GM21723 (cell line): ENCODE results near the gene CLDN6.
A peak's percentile ranks its signal among the peaks of the same experiment; 100 is the strongest.
"Not testable (repeated sequence)": the region's sequence is repeated elsewhere in the genome, so short reads cannot be mapped to it uniquely, and the experiment has no call there.

Source experiments
- ATAC-seq: cut with Tn5 transposase; IDR thresholded peaks from one replicate; pipeline ENCODE4 v1.9.1; 2021; ENCODE audit warnings: mild to moderate bottlenecking, moderate library complexity; ENCODE audit not compliant: unreplicated experiment

Gene CLDN6, protein sequence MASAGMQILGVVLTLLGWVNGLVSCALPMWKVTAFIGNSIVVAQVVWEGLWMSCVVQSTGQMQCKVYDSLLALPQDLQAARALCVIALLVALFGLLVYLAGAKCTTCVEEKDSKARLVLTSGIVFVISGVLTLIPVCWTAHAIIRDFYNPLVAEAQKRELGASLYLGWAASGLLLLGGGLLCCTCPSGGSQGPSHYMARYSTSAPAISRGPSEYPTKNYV

GRCh38 chr16:3017794-3018506 lies at the start of gene CLDN6:
TSS of gene CLDN6 (minus strand) at chr16:3018183. CDS start at chr16:3016021, 2,162 bp downstream.
- ATAC-seq = no peak

DNA sequence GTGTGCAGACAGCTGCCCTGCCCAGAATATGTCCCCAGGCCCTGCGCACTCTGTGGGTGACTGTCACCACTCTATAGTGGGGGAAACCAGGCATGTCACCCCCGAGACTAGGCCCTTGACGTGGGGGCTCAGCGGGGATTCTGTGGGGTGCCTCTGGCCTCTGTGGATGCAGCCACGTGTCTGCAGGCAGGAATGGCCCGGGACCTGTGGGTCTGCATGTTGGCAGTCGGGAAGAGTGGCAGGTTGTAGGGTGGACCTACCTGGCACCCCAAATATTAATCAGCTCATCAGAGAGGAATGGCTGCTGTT lies 48.4 kb upstream of the CLDN6 start:
- ATAC-seq = no peak

DNA sequence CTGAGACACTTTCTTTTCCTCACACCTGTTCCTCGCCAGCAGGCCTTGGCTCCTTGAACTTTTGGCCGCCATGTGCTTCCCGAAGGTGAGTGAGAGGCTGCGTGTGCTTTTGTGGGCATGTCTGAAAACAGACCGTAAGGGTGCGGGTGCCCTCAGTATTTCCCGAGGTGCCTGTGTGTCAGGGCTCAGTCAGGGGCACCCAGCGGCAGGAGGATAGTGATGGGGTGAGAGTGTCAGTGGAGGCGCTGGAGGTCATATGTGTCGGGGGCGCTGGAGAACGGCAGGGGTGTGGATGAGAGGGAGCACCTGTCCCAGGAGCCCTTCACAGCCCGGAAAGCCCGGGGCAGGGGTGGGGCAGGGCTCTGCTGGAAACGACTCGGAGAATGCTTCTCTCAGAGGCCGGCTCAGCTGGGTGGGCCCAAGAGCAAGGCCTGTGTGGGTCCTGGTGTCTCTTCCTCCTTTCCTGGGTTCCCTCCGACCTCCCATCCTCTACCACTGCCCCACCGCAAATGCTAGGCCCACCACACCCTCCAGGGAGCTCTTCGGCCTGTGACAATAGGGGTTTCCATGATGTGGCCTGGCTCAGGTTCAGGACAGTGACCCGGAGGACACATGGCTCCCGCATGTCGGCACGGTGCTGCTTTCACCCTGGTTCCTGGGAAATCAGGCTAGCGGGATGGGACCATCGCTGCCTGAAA lies 47.9 kb upstream of the CLDN6 start:
- no peak for ATAC-seq

- ATAC-seq = no peak
Measured at GRCh38 chr16:3065069-3065741, 47.2 kb upstream of the CLDN6 start, which contains the start of gene IL32. TSS of gene IL32 (plus strand) at chr16:3065640. CDS start at chr16:3065812, 172 bp downstream.

- ATAC-seq = no peak
Measured at GRCh38 chr16:3063625-3064386, 45.8 kb upstream of the CLDN6 start.

GRCh38 chr16:3062553-3062952 lies 44.6 kb upstream of the CLDN6 start:
- ATAC-seq = no peak

GRCh38 chr16:3060339-3061127 lies 42.5 kb upstream of the CLDN6 start:
- ATAC-seq = no peak

DNA sequence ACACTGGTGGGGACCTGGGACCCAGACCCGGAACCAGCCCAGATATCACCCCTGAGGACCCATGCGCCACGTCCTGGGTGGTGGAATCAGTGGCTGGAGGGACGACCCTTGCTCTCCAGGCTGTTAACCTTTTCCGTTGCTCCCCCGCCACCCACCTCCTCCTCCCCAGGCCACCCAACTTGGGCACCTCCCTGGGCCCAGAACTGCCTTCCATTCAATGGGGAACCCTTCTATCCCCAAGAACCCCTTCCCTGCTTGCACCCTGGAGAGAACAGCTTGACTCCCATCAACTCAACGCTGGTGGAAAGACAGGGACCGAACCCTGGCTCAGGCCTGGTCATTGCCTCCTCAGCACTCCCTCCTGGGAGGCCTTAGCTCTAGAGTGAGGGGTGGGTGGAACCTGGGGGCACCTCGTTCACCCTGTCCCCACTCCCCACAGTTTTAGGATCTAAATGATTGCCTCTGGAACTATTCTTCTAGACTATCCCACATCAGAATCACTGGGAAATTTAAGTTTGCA lies 41.8 kb upstream of the CLDN6 start:
- peak; percentile 6 for ATAC-seq

- ATAC-seq = peak; percentile 77
Measured at GRCh38 chr16:3059041-3059722, 41.2 kb upstream of the CLDN6 start.

- ATAC-seq = peak; percentile 38
Measured at GRCh38 chr16:3058139-3059030, 40.4 kb upstream of the CLDN6 start.

- ATAC-seq = no peak
Measured at GRCh38 chr16:3057181-3058138, 39.5 kb upstream of the CLDN6 start.

- no peak for ATAC-seq
Measured at GRCh38 chr16:3056336-3057180, 38.6 kb upstream of the CLDN6 start.

DNA sequence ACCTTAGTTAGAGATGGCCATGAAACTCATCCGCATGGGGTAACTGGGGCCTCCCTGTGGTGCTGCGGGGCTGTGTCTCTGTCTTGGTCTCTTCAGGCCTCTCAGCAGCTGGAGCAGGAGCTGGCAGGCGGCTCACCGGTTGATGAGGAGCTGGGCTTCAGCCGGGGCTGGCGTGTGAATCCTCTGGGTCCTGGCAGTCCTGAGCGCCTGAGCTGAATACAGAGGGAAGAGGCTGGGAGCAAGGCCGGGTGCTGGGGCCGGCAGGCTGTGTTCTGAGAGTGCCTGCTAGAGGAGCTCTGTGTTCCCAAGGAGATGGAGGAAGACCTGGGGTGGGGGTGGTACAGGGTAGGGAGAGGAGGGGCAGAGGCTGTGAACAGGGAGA lies 37.7 kb upstream of the CLDN6 start:
- ATAC-seq = not testable (repeated sequence)

GRCh38 chr16:3054965-3055733 lies 37.2 kb upstream of the CLDN6 start:
- ATAC-seq = no peak

- ATAC-seq = not testable (repeated sequence)
Measured at GRCh38 chr16:3053330-3053710, 35.3 kb upstream of the CLDN6 start.
